CD14-positive monocyte (primary cell): ENCODE results near the gene SLIT2. TPM values are rescaled to one million over a fixed set of nuclear protein-coding genes. Genes with fewer than 3 reads are reported as not detected.

Experiments
- DNase-seq, 3 donors: peaks; one replicate each; pipeline ENCODE4 v3.0.0-alpha.2; 2011 to 2022
- H2AFZ ChIP-seq: 2 replicates; pipeline ENCODE4 v1.6.0; 2012; ENCODE audit warnings: mild to moderate bottlenecking, low read depth, low read length, inconsistent platforms; ENCODE audit not compliant: insufficient read depth, poor library complexity, severe bottlenecking
- H3K27ac ChIP-seq, 2 donors: 1 replicate in 1 of 2; 2 replicates in 1 of 2; pipeline ENCODE4 v1.5.1; 2012 to 2013; ENCODE audit warnings: low read length in 2 of 2, control low read depth in 1 of 2, inconsistent platforms in 1 of 2, low read depth in 1 of 2, mild to moderate bottlenecking in 1 of 2
- H3K27me3 ChIP-seq, 2 donors: one replicate each; pipeline versions ENCODE4 v1.6.0 to v1.6.1; 2011 to 2013; ENCODE audit warnings: low read length in 2 of 2; ENCODE audit not compliant: control insufficient read depth in 2 of 2, insufficient read depth in 2 of 2
- H3K36me3 ChIP-seq, 2 donors: replicated peaks in 1 of 2; 1 replicate in 1 of 2; 2 replicates in 1 of 2; pipeline versions ENCODE4 v1.5.1 to v1.6.1; 2012 to 2013; ENCODE audit warnings: low read length in 2 of 2, control low read depth in 1 of 2, inconsistent platforms in 1 of 2, mild to moderate bottlenecking in 1 of 2; ENCODE audit not compliant: insufficient read depth in 2 of 2, control insufficient read depth in 1 of 2
- H3K4me1 ChIP-seq, 2 donors: 1 replicate in 1 of 2; 2 replicates in 1 of 2; pipeline versions ENCODE4 v1.5.1 to v1.6.1; 2012 to 2013; ENCODE audit warnings: low read length in 2 of 2, control low read depth in 1 of 2, inconsistent platforms in 1 of 2, mild to moderate bottlenecking in 1 of 2, moderate library complexity in 1 of 2; ENCODE audit not compliant: insufficient read depth in 2 of 2, control insufficient read depth in 1 of 2
- H3K4me2 ChIP-seq: replicated peaks from 2 replicates; pipeline ENCODE3; 2012; ENCODE audit warnings: low read length, moderate library complexity, mild to moderate bottlenecking; ENCODE audit not compliant: poor library complexity, severe bottlenecking; ENCODE audit errors: extremely low read depth
- H3K4me3 ChIP-seq, 3 experiments: fragments of 200-600 bp in 1 of 3; sonication (generic) in 1 of 3; replicated peaks in 1 of 3; 1 replicate in 2 of 3; 2 replicates in 1 of 3; pipeline ENCODE4 v1.5.1; 2011 to 2013; ENCODE audit warnings: low read length in 3 of 3, mild to moderate bottlenecking in 3 of 3, control low read depth in 2 of 3, low read depth in 2 of 3, inconsistent platforms in 1 of 3, moderate library complexity in 1 of 3
- H3K79me2 ChIP-seq: 2 replicates; pipeline ENCODE4 v1.6.0; 2012; ENCODE audit warnings: mild to moderate bottlenecking, control low read depth, inconsistent platforms, low read length, moderate library complexity; ENCODE audit not compliant: insufficient read depth
- H3K9ac ChIP-seq: 2 replicates; pipeline ENCODE4 v1.6.0; 2017; ENCODE audit warnings: low read length, mild to moderate bottlenecking; ENCODE audit not compliant: insufficient read depth, poor library complexity, severe bottlenecking
- H3K9me3 ChIP-seq, 2 donors: replicated peaks in 1 of 2; 1 replicate in 1 of 2; 2 replicates in 1 of 2; pipeline versions ENCODE4 v1.5.1 to v1.6.1; 2012 to 2013; ENCODE audit warnings: low read length in 2 of 2, control low read depth in 1 of 2; ENCODE audit not compliant: control insufficient read depth in 1 of 2, insufficient read depth in 1 of 2
- H4K20me1 ChIP-seq: 2 replicates; pipeline ENCODE4 v1.6.0; 2012; ENCODE audit warnings: mild to moderate bottlenecking, low read length, control low read depth, moderate library complexity; ENCODE audit not compliant: insufficient read depth
- H3K27ac Mint-ChIP-seq, 7 donors: one replicate each; pipeline ENCODE4 v1.8.0; 2020; ENCODE audit warnings: mild to moderate bottlenecking in 7 of 7, mixed read lengths in 7 of 7, moderate library complexity in 6 of 7, inconsistent platforms in 2 of 7
- H3K27me3 Mint-ChIP-seq, 3 donors: one replicate each; pipeline ENCODE4 v1.8.0; 2021 to 2022; ENCODE audit warnings: low read depth in 3 of 3, mild to moderate bottlenecking in 3 of 3, mixed read lengths in 3 of 3, moderate library complexity in 3 of 3, inconsistent platforms in 1 of 3
- H3K36me3 Mint-ChIP-seq, 2 donors: one replicate each; pipeline ENCODE4 v1.8.0; 2020; ENCODE audit warnings: mixed read lengths in 2 of 2, inconsistent platforms in 1 of 2, mild to moderate bottlenecking in 1 of 2
- H3K4me1 Mint-ChIP-seq: one replicate; pipeline ENCODE4 v1.8.0; 2020; ENCODE audit warnings: mild to moderate bottlenecking, mixed read lengths
- H3K4me3 Mint-ChIP-seq, 2 donors: one replicate each; pipeline ENCODE4 v1.8.0; 2020; ENCODE audit warnings: mild to moderate bottlenecking in 2 of 2, mixed read lengths in 2 of 2, moderate library complexity in 1 of 2
- H3K9me3 Mint-ChIP-seq, 7 donors: one replicate each; pipeline ENCODE4 v1.8.0; 2020 to 2022; ENCODE audit warnings: mixed read lengths in 7 of 7, mild to moderate bottlenecking in 6 of 7, moderate library complexity in 6 of 7, inconsistent platforms in 2 of 7
- CTCF ChIP-seq: fragments of 200-600 bp; IDR thresholded peaks from one replicate; pipeline ENCODE4 v1.8.0; 2022; ENCODE audit warnings: antibody characterized with exemption, mild to moderate bottlenecking
- WGBS: methylation state at CpG from one replicate; pipeline ENCODE4 v1.1.5; 2013; ENCODE audit warnings: missing lambda C conversion rate; ENCODE audit not compliant: insufficient coverage; 5-methylcytosine and 5-hydroxymethylcytosine counted together
- intact Hi-C, 2 donors: fragments of 100-400 bp; cut with micrococcal nuclease; formaldehyde crosslinking; loops; one replicate each; pipeline versions ENCODE4 v1.15.0 to v1.15.1; 2023
- polyA plus RNA-seq, 3 donors: library from polyadenylated mRNA; depleted of rRNA in 1 of 3; unstranded in 2 of 3; stranded (reverse) in 1 of 3; fragments of 300-500 nt in 2 of 3; fragments of >200 nt in 1 of 3; fragmentation: Illumina TruSeq in 2 of 3; gene quantifications; 1 replicate in 2 of 3; 2 replicates in 1 of 3; pipeline ENCODE4 v1.2.3, GENCODE V29; 2012 to 2021

Gene SLIT2
- polyA plus RNA-seq, 3 donors: 0.08 TPM; not detected in 2

DNA sequence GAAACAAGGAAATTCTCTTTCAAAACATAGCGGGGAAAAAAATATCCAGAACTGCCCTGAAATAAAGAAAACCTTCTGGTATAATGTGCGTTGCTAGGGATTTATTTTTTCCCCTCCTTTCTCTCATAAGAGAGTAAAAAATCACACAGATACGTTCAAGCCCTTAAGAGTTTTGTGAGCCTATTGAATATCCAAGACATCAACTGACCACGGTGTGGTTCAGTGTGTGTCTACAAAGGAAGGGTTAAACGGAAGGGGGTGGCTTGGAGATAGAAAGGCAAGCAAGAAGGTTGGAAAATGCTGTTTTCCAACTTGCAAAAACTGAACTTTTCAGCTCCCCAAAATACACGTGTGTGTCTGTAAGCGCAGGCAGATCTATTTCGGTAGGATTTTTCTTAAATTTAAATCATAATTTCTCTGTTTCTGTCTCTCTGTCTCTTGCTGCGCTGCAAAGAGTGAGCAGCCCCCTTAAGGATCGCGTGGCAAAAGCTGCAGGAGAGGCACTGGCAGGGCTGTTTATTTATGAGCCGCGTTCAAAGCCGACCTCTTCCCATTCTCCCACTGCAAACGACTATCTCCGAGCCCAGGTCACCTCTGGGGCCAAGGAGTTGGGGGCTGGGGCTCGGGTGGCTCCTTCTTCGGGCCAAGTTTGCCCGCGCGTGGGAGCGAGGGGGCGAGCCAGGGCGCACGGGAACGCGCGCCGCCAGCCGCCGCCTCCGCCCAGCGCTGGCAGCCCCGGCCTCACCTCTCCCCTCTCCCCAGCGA is 492 bp upstream of the SLIT2 start:
- H3K4me1 Mint-ChIP-seq: peaks cover 5% of the 10 kb centered on the region
- 0% methylated on average over 10 of the region's 35 CpGs for WGBS
- H3K9me3 ChIP-seq: peaks cover 0 to 33% of the 10 kb centered on the region in 2 donors
- TF ChIP-seq CTCF: no peak
- intact Hi-C loops: no loop called here
- H3K4me2 ChIP-seq: peak overlapping the region; percentile 60
- no peaks in the 10 kb centered on the region for H3K4me1 ChIP-seq
- H3K9me3 Mint-ChIP-seq: peaks cover 0 to 18% (median 8%) of the 10 kb centered on the region in 7 donors
- peak overlapping the region in 1 of 3 experiments; percentile 43 for H3K4me3 ChIP-seq
- H2AFZ ChIP-seq: no peak overlapping the region
- no peaks in the 10 kb centered on the region for H3K79me2 ChIP-seq
- no peaks in the 10 kb centered on the region for H3K36me3 ChIP-seq
- H3K27ac Mint-ChIP-seq: no peak overlapping the region
- no peak overlapping the region for H3K9ac ChIP-seq
- H3K27me3 Mint-ChIP-seq: peaks cover 50 to 67% (median 58%) of the 10 kb centered on the region in 3 donors
- H3K4me3 Mint-ChIP-seq: peak overlapping the region in 1 of 2 donors; percentile 78
- peaks cover 29 to 71% of the 10 kb centered on the region in 2 donors for H3K27me3 ChIP-seq
- H3K36me3 Mint-ChIP-seq: no peaks in the 10 kb centered on the region
- no peaks in the 10 kb centered on the region for H4K20me1 ChIP-seq
- no peak overlapping the region for H3K27ac ChIP-seq
- DNase-seq: no peak

DNA sequence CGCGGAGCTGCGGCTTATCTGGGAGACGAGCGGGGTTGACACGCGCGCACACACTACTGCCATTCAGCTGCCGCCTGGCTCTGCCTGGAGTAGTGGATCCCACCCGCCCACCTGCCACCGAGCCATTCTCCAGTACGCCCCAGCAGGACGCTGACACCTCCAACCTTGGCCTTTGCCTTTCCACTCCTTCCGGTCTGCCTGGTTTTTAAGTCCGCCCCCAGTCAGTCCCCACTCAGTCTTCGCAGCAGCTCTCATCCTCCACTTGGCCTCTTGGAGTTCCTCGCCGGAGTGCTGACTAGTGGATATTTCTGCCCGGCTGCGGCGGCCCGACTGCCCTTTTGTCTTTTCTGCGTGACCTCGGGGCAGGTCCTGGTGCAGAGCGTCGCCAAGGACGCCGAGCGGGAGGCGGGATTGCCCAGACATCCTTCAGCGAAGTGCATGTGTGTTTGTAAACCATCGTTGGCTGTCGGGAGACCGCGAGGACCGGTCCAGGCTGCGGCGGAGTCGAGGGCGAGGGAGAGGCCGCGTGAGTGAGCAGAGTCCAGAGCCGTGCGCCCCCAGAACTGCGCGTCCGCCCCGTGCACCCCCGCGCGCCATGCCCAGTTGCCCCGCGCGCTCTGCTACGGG is 1.1 kb downstream of the SLIT2 start:
- H3K27ac ChIP-seq: no peak overlapping the region
- H3K9ac ChIP-seq: no peak overlapping the region
- H3K4me3 ChIP-seq: peak overlapping the region in 1 of 3 experiments; percentile 43
- H3K27me3 ChIP-seq: peaks cover 30 to 84% of the 10 kb centered on the region in 2 donors
- intact Hi-C loops: no loop called here
- H4K20me1 ChIP-seq: no peaks in the 10 kb centered on the region
- H3K36me3 ChIP-seq: no peaks in the 10 kb centered on the region
- Mint-ChIP-seq H3K4me3 (peak overlapping the region in 1 of 2 donors; percentile 88), H3K4me1 (peaks cover 5% of the 10 kb centered on the region), H3K27ac (peak overlapping the region in 1 of 7 donors; percentile 54), H3K36me3 (no peaks in the 10 kb centered on the region), H3K9me3 (peaks cover 0 to 18% (median 8%) of the 10 kb centered on the region in 7 donors), H3K27me3 (peaks cover 56 to 72% (median 58%) of the 10 kb centered on the region in 3 donors)
- H3K4me1 ChIP-seq: no peaks in the 10 kb centered on the region
- TF ChIP-seq CTCF: no peak
- H2AFZ ChIP-seq: no peak overlapping the region
- peaks cover 0 to 33% of the 10 kb centered on the region in 2 donors for H3K9me3 ChIP-seq
- no peak for DNase-seq
- H3K79me2 ChIP-seq: no peaks in the 10 kb centered on the region
- WGBS: 2% methylated on average over 55 of the region's 55 CpGs
- H3K4me2 ChIP-seq: peak overlapping the region; percentile 60
